D341Med (cell line): ENCODE data around the gene GLRA1.
A peak's percentile ranks its signal among the peaks of the same experiment; 100 is the strongest.
"Not testable (repeated sequence)": the region's sequence is repeated elsewhere in the genome, so short reads cannot be mapped to it uniquely, and the experiment has no call there.

Experiments used
- DNase-seq: peaks from one replicate; pipeline ENCODE4 v3.0.0; 2012; ENCODE audit warnings: low spot score

Gene GLRA1

GRCh38 chr5:151881621-151882225, 42.9 kb downstream of the GLRA1 start:
- DNase-seq, result no peak

DNA sequence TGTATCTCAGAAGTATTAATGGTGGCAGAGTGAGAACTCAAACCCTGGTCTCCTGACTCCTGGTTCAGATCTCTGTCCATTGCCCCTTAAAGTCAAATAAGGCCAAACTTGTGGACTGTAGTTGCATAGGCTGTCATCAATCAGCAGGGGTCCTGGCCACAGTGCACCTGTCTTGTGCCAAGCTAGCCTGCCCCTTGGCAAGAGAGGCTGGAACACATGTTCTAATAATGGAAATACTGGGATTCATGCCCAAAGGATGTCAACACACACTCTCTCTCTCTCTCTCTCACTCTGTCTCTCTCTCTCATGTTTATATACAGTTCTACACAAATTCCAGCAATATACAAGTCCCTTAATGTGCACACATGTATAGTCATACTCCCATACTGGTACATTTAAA, 44.3 kb downstream of the GLRA1 start:
- no peak for DNase-seq

DNA sequence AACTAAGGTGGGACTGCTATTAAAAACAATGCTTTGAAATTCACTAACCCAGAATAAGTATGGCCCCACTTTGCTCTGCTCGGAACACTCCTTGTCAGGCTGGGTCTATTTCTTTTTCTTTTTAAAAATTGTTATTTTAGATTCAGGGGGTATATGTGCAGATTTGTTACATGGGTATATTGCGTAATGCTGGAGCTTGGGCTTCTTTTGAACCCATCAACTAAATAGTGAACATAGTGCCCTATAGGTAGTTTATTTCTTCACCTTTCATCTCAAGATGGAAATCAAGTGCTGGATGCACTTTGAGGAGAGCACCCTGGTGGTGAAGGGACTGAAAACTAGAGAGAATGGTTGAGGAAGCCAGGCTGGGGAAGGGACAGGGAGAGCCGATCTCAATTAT, 51.0 kb downstream of the GLRA1 start:
- no peak for DNase-seq

DNA sequence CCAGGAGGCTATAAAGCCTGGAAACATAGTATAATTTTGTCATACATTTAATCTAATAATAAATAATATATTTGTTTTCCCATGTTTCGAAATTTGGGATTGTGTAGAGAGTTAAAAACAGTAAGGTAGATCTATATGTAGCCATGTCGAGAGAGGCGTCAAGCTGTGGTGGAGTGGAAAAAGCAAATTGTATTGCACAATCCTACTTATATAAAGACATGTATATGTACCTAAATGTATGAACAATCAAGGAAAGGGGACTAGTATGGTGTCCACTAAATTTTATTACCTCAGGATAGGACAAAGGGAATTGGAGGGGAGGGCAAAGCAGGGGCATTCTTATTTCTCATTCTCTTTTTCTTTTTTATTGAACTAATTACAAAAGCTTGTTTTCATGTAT, 52.0 kb downstream of the GLRA1 start:
- no peak for DNase-seq

- no peak for DNase-seq
Observed at GRCh38 chr5:151870820-151871219, 53.8 kb downstream of the GLRA1 start.

DNA sequence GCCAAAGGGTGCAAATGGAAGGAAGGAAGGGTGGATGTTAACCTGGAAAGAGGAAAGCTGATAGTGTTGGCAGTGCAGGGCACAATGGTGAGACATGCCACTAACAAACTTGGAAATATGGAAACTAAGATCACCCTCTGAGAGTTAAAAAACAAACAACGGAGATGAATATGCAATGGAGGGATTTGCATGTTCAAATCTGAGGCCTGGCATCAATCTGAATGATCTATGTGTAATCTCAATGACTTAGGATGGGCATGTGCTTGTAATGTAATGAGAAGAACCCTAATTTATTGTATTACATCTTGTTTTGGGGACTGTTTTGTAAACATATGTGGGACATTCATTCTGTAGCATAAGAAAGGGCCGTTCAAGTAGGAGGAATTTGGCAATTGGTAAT, 54.4 kb downstream of the GLRA1 start:
- DNase-seq, result no peak

GRCh38 chr5:151869843-151870242, 54.8 kb downstream of the GLRA1 start:
- no peak for DNase-seq

GRCh38 chr5:151868451-151868850, 56.2 kb downstream of the GLRA1 start:
- no peak for DNase-seq

GRCh38 chr5:151864061-151864748, 60.4 kb downstream of the GLRA1 start:
- no peak for DNase-seq

DNA sequence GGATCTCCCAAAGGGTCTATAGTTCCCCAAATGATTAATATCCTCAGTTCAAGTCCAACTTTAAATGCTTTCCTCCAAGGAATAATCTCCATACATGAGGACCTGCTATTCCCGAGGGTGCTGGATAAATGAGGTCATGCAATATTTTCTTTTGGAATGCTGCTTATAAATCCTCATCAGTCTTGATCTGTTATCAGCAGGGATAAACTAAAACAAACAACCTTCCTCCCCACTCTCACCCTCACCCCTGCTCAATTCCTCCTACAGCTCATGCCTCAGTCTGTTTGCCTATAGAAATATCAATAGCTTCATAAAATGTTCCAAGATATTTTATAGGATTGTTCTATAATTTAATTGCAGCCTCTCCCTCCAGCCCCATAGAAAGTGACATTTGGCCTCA, 61.1 kb downstream of the GLRA1 start:
- no peak for DNase-seq

DNA sequence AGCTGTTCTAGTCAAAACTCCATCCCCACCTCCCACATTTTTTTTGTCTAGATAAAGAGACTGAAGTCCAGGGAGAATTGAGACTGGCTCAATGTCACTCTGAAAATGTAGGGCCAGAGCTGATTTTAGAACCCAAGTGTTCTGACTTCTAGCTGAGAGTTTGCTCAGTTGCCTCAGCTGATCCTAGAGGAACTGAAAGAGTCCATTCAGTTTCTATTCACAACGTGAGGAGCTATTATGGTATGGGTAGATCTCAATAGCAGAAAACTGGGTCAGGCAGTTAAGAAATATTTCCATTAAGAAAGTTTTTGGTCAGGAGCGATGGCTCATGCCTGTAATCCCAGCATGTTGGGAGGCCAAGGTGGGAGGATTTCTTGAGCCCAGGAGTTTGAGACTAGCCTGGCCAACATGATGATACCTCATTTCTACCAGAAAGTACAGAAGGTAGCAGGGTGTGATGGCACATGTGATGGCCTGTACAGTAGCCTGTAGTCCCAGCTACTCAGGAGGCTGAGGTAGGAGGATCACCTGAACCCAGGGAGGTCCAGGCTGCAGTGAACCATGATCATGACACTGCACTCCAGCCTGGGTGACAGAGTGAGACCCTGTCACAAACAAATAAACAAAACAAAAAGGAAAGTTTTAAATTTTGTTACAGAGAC, 61.7 kb downstream of the GLRA1 start:
- DNase-seq, result no peak

DNA sequence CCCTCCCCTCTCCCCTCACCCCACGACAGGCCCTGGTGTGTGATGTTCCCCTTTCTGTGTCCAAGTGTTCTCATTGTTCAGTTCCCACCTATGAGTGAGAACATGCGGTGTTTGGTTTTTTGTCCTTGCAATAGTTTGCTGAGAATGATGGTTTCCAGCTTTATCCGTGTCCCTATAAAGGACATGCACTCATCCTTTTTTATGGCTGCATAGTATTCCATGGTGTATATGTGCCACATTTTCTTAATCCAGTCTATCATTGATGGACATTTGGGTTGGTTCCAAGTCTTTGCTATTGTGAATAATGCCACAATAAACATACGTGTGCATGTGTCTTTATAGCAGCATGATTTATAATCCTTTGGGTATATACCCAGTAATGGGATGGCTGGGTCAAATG, 63.8 kb downstream of the GLRA1 start:
- not testable (repeated sequence) for DNase-seq

DNA sequence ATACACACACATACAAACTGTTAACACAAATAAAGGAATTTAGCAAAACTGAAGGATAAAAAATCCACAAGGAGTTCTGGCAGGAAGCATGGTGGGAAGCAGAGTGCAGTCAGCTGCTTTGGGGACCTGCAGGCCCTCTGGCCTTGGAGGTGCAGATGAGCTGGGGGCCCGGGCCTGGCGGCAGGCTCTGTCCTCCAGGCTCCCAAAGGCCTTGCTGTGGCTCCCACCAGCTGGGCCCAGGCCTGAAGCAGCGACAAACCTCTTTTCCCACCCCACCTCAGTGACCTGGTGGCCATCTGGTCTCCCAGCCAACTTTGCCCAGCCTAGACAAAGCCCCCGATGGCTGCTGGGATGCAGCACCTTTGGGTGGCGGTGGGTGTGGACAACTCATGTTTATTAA, 67.8 kb downstream of the GLRA1 start:
- no peak for DNase-seq

GRCh38 chr5:151855701-151856100, 69.0 kb downstream of the GLRA1 start:
- DNase-seq, result no peak

DNA sequence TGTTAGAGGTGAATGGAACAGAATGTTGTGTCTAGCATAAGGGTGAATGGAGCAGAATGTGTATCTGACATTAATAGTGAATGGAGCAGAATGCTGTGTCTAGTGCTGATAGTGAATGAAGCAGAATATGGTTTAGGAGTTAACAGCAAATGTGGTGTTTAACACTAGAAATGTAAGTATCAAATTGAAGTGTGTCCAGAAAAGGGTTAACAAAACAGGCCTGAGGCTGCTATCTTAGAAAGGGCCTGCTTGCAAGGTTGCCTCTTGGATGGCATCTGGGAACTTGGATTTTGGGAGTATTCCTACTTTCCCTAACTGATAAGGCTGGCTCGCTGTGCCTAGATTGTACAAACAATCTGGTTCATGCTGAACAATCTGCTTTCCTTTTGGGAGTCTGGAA, 76.8 kb downstream of the GLRA1 start:
- DNase-seq, result no peak

DNA sequence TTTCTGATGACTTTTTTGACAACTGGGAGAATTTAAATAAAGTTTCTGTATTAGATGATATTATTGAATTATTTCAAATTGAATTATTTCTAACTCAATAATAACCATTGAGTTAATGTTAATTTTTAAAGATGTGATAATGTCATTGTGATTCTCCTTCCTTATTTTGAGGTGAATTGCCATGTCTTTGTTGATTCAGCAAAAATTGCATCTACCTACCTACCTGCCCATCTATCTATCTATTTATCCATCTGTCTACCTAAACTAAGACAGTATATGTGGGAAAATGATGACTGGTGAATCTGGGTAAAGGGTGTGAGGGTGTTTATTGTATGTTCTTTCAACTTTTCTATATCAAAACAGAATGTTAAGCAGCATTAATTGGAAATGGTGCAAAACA, 77.9 kb downstream of the GLRA1 start:
- no peak for DNase-seq

DNA sequence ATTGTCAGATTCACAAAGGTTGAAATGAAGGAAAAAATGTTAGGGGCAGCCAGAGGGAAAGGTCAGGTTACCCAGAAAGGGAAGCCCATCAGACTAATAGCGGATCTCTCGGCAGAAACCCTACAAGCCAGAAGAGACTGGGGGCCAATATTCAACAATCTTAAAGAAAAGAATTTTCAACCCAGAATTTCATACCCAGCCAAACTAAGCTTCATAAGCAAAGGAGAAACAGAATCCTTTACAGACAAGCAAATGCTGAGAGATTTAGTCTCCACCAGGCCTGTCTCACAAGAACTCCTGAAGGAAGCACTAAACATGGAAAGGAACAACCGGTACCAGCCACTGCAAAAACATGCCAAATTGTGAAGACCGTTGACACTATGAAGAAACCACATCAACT, 91.8 kb downstream of the GLRA1 start:
- DNase-seq, result not testable (repeated sequence)

DNA sequence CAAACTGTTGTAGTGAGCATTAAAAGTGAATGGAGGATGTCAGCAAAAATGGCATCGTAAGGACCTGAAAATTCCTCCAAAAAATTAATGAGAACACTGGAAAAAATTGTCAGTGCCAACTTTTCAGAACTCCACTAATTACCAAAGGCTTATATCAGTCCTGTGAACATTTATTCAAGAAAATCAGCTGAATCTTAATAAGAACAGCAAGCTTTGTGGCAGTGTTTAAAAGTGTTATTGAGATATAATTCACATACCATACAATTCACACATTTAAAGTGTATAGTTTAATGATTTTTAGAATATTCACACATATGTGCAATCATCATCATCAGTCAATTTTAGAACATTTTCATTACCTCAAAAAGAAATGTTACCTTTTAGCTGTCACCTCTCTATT, 95.3 kb downstream of the GLRA1 start:
- no peak for DNase-seq

- DNase-seq, result peak; percentile 72
Observed at GRCh38 chr5:151825445-151825844, 99.2 kb downstream of the GLRA1 start.

GRCh38 chr5:151822141-151822540, 102.5 kb downstream of the GLRA1 start:
- DNase-seq, result no peak

GRCh38 chr5:151820903-151821302, 103.7 kb downstream of the GLRA1 start:
- DNase-seq, result no peak

DNA sequence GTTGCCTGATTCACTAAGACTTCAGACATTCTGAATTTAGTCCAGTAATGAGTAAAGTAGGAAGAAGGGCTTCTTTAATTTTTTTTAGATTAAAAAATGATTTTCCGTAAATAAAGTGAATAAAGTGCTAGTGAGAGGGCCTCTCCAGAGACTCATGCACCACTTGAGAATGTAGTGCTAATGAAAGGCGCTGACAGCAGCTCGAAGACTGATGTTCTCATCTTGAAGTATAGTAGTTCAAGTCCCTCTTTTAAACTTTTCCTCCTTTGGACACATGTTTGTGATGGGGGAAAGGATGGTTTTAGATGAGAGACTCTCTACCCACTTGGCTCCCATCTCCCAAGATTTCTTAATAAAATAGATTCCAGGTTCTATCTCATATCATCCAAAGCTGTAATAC, 104.4 kb downstream of the GLRA1 start:
- no peak for DNase-seq

DNA sequence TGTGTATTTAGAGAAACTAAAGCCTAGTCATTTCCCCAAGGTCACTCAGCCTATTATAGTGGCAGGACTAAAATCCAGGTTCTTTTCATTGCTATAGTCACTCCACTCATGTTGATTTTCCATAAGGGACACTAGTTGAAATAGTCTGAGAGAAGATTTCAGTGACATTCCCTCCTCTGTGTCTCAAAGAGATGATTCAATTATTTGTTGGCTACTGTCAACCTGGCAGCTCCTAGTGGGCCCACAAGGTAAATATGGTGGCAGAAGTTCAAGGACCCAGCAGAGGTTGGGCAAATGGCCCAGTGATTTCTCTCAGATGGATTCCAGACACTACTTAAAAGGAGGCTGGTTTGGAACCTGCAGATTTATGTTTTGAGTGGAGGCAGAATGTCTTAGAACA, 104.8 kb downstream of the GLRA1 start:
- no peak for DNase-seq

DNA sequence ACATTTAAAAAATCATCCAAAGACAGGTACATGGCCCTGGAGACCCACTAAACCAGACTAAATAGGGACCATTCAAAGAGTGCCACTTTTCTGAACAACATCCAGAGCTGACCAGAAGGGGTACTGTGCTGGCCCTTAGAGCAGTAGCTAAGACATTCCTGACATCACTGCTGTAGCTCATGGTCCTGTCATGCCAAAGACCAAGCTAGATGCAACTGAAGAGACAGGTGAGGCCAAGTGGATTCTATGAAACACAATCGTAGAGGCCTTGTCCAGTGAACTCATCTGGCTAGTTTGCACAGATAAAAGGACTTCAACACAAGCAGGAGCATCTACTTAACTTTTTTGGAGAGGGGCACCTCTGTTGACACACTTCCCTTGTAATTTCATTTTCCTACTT, 109.6 kb downstream of the GLRA1 start:
- no peak for DNase-seq
